ENCODE data around the gene SLC7A9. TPM values are rescaled to one million over a fixed set of nuclear protein-coding genes. Genes with fewer than 3 reads are reported as not detected.

SLC7A9 gene
- polyA plus RNA-seq, 2 of the 4 experiments (the other 2 are of a cell fraction): 0.50 to 0.62 TPM

- H3K4me3 ChIP-seq: no peak overlapping the region
- ChIA-PET POLR2A (no interaction called here), CTCF (interaction anchor here (1.5 kb wide), 1 partner anchor 20 kb away, joined by 4 read pairs; no protein-coding TSS in a partner anchor)
- no peaks in the 10 kb centered on the region for H3K9me3 ChIP-seq
- H3K4me2 ChIP-seq: no peak overlapping the region
- H3K4me1 ChIP-seq: no peaks in the 10 kb centered on the region
- WGBS (ENCODE audit: missing lambda C conversion rate): 62% methylated on average over 7 of the region's 7 CpGs
- no peak overlapping the region for H3K27ac ChIP-seq
- ATAC-seq (peak; percentile 14 to 19; a peak in 2 of 6 replicates), DNase-seq (ENCODE audit: low read depth in 1 of 2, low spot score in 1 of 2) (no peak), FAIRE-seq (no peak)
- TF ChIP-seq, protein P1, sequence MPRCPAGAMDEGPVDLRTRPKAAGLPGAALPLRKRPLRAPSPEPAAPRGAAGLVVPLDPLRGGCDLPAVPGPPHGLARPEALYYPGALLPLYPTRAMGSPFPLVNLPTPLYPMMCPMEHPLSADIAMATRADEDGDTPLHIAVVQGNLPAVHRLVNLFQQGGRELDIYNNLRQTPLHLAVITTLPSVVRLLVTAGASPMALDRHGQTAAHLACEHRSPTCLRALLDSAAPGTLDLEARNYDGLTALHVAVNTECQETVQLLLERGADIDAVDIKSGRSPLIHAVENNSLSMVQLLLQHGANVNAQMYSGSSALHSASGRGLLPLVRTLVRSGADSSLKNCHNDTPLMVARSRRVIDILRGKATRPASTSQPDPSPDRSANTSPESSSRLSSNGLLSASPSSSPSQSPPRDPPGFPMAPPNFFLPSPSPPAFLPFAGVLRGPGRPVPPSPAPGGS (IDR thresholded peaks at IDR 0.05): no peak
- no peak for TF ChIP-seq CHD4 (IDR thresholded peaks at IDR 0.05; ENCODE audit: borderline replicate concordance)
- TF ChIP-seq RARB (CRISPR knock-in tag; IDR thresholded peaks at IDR 0.05): no peak
- no peak for TF ChIP-seq POLR2A (IDR thresholded peaks at IDR 0.05; ENCODE audit: low read length)
- no peak for TF ChIP-seq HDAC2 (IDR thresholded peaks at IDR 0.05)
- TF ChIP-seq TP53 (CRISPR knock-in tag; IDR thresholded peaks at IDR 0.05): no peak
- no peak for TF ChIP-seq RAD21 (conservative IDR thresholded peaks at IDR 0.05 in 1 of 2, IDR thresholded peaks at IDR 0.05 in 1 of 2)
- TF ChIP-seq KDM1A (IDR thresholded peaks at IDR 0.05; ENCODE audit: low read depth): no peak
- no peak for TF ChIP-seq MYC (IDR thresholded peaks at IDR 0.05; ENCODE audit: borderline replicate concordance, low read length)
- TF ChIP-seq ZNF302 (CRISPR knock-in tag; IDR thresholded peaks at IDR 0.05): no peak
- TF ChIP-seq MAZ (IDR thresholded peaks at IDR 0.05; ENCODE audit: borderline replicate concordance, low read depth, low read length): no peak
- no peak for TF ChIP-seq FOSL2 (IDR thresholded peaks at IDR 0.05)
- TF ChIP-seq FOSL2 (CRISPR knock-in tag; IDR thresholded peaks at IDR 0.05): no peak
- TF ChIP-seq, protein P2, sequence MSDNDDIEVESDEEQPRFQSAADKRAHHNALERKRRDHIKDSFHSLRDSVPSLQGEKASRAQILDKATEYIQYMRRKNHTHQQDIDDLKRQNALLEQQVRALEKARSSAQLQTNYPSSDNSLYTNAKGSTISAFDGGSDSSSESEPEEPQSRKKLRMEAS (IDR thresholded peaks at IDR 0.05): no peak
- TF ChIP-seq, protein P3, sequence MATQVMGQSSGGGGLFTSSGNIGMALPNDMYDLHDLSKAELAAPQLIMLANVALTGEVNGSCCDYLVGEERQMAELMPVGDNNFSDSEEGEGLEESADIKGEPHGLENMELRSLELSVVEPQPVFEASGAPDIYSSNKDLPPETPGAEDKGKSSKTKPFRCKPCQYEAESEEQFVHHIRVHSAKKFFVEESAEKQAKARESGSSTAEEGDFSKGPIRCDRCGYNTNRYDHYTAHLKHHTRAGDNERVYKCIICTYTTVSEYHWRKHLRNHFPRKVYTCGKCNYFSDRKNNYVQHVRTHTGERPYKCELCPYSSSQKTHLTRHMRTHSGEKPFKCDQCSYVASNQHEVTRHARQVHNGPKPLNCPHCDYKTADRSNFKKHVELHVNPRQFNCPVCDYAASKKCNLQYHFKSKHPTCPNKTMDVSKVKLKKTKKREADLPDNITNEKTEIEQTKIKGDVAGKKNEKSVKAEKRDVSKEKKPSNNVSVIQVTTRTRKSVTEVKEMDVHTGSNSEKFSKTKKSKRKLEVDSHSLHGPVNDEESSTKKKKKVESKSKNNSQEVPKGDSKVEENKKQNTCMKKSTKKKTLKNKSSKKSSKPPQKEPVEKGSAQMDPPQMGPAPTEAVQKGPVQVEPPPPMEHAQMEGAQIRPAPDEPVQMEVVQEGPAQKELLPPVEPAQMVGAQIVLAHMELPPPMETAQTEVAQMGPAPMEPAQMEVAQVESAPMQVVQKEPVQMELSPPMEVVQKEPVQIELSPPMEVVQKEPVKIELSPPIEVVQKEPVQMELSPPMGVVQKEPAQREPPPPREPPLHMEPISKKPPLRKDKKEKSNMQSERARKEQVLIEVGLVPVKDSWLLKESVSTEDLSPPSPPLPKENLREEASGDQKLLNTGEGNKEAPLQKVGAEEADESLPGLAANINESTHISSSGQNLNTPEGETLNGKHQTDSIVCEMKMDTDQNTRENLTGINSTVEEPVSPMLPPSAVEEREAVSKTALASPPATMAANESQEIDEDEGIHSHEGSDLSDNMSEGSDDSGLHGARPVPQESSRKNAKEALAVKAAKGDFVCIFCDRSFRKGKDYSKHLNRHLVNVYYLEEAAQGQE (IDR thresholded peaks at IDR 0.05): no peak
Measured at GRCh38 chr19:32823747-32824102, 45.8 kb downstream of the SLC7A9 start.

- 55% methylated on average over 14 of the region's 14 CpGs for WGBS (ENCODE audit: missing lambda C conversion rate)
- no peaks in the 10 kb centered on the region for H3K9me3 ChIP-seq
- no peak overlapping the region for H3K4me3 ChIP-seq
- H3K4me1 ChIP-seq: no peaks in the 10 kb centered on the region
- TF ChIP-seq FOXS1 (CRISPR knock-in tag; IDR thresholded peaks at IDR 0.05): no peak
- ATAC-seq (no peak), DNase-seq (ENCODE audit: low read depth in 1 of 2, low spot score in 1 of 2) (no peak), FAIRE-seq (no peak)
- CTCF ChIA-PET: interaction anchor here (1.5 kb wide), 1 partner anchor 20 kb away, joined by 4 read pairs; no protein-coding TSS in a partner anchor
- no peak overlapping the region for H3K4me2 ChIP-seq
- POLR2A ChIA-PET: no interaction called here
- no peak overlapping the region for H3K27ac ChIP-seq
Measured at GRCh38 chr19:32822916-32823746, 46.4 kb downstream of the SLC7A9 start.
